HEK293 (cell line): Measurements from ENCODE around the gene C9orf152.

ENCODE experiments used
- HOXA7 ChIP-seq: sonication (generic); formaldehyde crosslinking; IDR thresholded peaks from 2 replicates; pipeline ENCODE4 v1.8.1; 2022; ENCODE audit warnings: missing genetic modification reagents, borderline replicate concordance
- YY1 ChIP-seq: fragments of 450-650 bp; formaldehyde crosslinking; IDR thresholded peaks from 2 replicates; pipeline ENCODE4 v1.5.1; 2018; ENCODE audit warnings: missing biosample characterization, missing genetic modification characterization
- ZBTB20 ChIP-seq: fragments of 450-650 bp; formaldehyde crosslinking; IDR thresholded peaks from 2 replicates; pipeline ENCODE4 v1.5.1; 2016; ENCODE audit warnings: missing biosample characterization, missing genetic modification characterization
- ZBTB8A ChIP-seq: fragments of 450-650 bp; formaldehyde crosslinking; IDR thresholded peaks from 2 replicates; pipeline ENCODE4 v1.5.1; 2016; ENCODE audit warnings: missing biosample characterization, missing genetic modification characterization
- ZNF280D ChIP-seq: fragments of 450-650 bp; formaldehyde crosslinking; IDR thresholded peaks from 2 replicates; pipeline ENCODE4 v1.5.1; 2016; ENCODE audit warnings: missing biosample characterization, missing genetic modification characterization
- ZNF292 ChIP-seq: fragments of 450-650 bp; formaldehyde crosslinking; IDR thresholded peaks from 2 replicates; pipeline ENCODE4 v1.5.1; 2016; ENCODE audit warnings: low read depth, missing biosample characterization, missing genetic modification characterization, borderline replicate concordance
- ZNF701 ChIP-seq: fragments of 450-650 bp; formaldehyde crosslinking; IDR thresholded peaks from 2 replicates; pipeline ENCODE4 v1.5.1; 2016; ENCODE audit warnings: missing biosample characterization, missing genetic modification characterization
- ZNF785 ChIP-seq: fragments of 450-650 bp; formaldehyde crosslinking; IDR thresholded peaks from 2 replicates; pipeline ENCODE4 v1.5.1; 2016; ENCODE audit warnings: missing biosample characterization, missing genetic modification characterization

- TF ChIP-seq ZBTB8A = no peak
- TF ChIP-seq ZNF785 (tag by site-specific recombination) = no peak
- TF ChIP-seq YY1 (tag by site-specific recombination) = no peak
- TF ChIP-seq ZNF280D (tag by site-specific recombination) = no peak
- no peak for TF ChIP-seq ZNF292 (tag by site-specific recombination)
- TF ChIP-seq ZNF701 (tag by site-specific recombination) = no peak
- no peak for TF ChIP-seq ZBTB20 (tag by site-specific recombination)
- no peak for TF ChIP-seq HOXA7 (CRISPR knock-in tag)
These were observed 16.3 kb downstream of the C9orf152 start for GRCh38 chr9:110191615-110192014.
